Left renal pelvis (tissue), 4 donors: ENCODE data around the gene PITRM1. TPM values are rescaled to one million over a fixed set of nuclear protein-coding genes. Genes with fewer than 3 reads are reported as not detected.

Source experiments
- DNase-seq, 4 donors: peaks; one replicate each; pipeline ENCODE4 v3.0.0-alpha.2; 2013; ENCODE audit warnings: low read depth in 4 of 4, low spot score in 3 of 4
- polyA plus RNA-seq, 4 donors: library from polyadenylated mRNA; unstranded; fragments of 120-200 nt; gene quantifications; one replicate each; pipeline ENCODE4 v1.2.1, GENCODE V29; 2013; ENCODE audit not compliant: insufficient read length in 4 of 4

The PITRM1 gene
- polyA plus RNA-seq, 4 donors = 58.0 to 67.3 (median 61.9) TPM

- DNase-seq = no peak
Measured at GRCh38 chr10:3142146-3142875, 30.3 kb downstream of the PITRM1 start.

GRCh38 chr10:3141351-3142005 is 31.1 kb downstream of the PITRM1 start:
- DNase-seq = no peak

GRCh38 chr10:3140280-3140679 is 32.3 kb downstream of the PITRM1 start:
- DNase-seq = no peak

GRCh38 chr10:3139216-3139910 is 33.2 kb downstream of the PITRM1 start:
- DNase-seq = no peak

- DNase-seq = no peak
Measured at GRCh38 chr10:3137958-3138726, 34.4 kb downstream of the PITRM1 start.

- DNase-seq = no peak
Measured at GRCh38 chr10:3136763-3137611, 35.6 kb downstream of the PITRM1 start.

- DNase-seq = no peak
Measured at GRCh38 chr10:3136336-3136735, 36.2 kb downstream of the PITRM1 start.

GRCh38 chr10:3135006-3135405 is 37.6 kb downstream of the PITRM1 start:
- DNase-seq = no peak

GRCh38 chr10:3133948-3134347 is 38.6 kb downstream of the PITRM1 start:
- no peak for DNase-seq

GRCh38 chr10:3132036-3133025 is 40.3 kb downstream of the PITRM1 start:
- DNase-seq = no peak

- DNase-seq = no peak
Measured at GRCh38 chr10:3131098-3131497, 41.5 kb downstream of the PITRM1 start.

GRCh38 chr10:3129581-3130340 is 42.8 kb downstream of the PITRM1 start:
- DNase-seq = no peak

- no peak for DNase-seq
Measured at GRCh38 chr10:3128379-3129130, 44.0 kb downstream of the PITRM1 start.

GRCh38 chr10:3127921-3128320 is 44.7 kb downstream of the PITRM1 start:
- DNase-seq = no peak

- DNase-seq = peak; percentile 18 to 58 (median 36)
Measured at GRCh38 chr10:3126741-3127346, 45.7 kb downstream of the PITRM1 start.

- DNase-seq = no peak
Measured at GRCh38 chr10:3126249-3126648, 46.3 kb downstream of the PITRM1 start.
